ENCODE measurements around the gene PBLD. TPM values are rescaled to one million over a fixed set of nuclear protein-coding genes. Genes with fewer than 3 reads are reported as not detected.

Gene PBLD
- total and polyA plus RNA-seq, 9 of the 15 experiments (the other 6 are each of a cell fraction or from before 2014, with no cell fraction given) = 1.2 to 4.3 (median 2.5) TPM

- ChIA-PET POLR2A (interaction anchor here (0.9 kb wide), 1 partner anchor 474 kb away, joined by 3 read pairs; no protein-coding TSS in a partner anchor), CTCF (ENCODE audit: low intra/inter-chr PET ratio) (no interaction called here)
- Histone ChIP-seq H4K20me1 (replicated peaks; ENCODE audit: control insufficient read depth, insufficient read depth, low read length) (no peaks in the 10 kb centered on the region), H3K4me2 (ENCODE audit: insufficient read depth, low read length) (no peak overlapping the region), H2AFZ (ENCODE audit: low read depth, low read length) (no peak overlapping the region), H3K36me3 (ENCODE audit: control insufficient read depth, insufficient read depth, low read length) (peaks cover 30% of the 10 kb centered on the region; the same call in 2 of the 3 replicates), H3K27me3 (ENCODE audit: control insufficient read depth in 2 of 2, insufficient read depth in 2 of 2, low read length in 2 of 2) (no peaks in the 10 kb centered on the region), H3K9me3 (replicated peaks; ENCODE audit: control insufficient read depth, insufficient read depth, low read depth, low read length) (no peaks in the 10 kb centered on the region), H3K4me3 (no peak overlapping the region), H3K79me2 (ENCODE audit: control insufficient read depth, insufficient read depth, low read length) (no peaks in the 10 kb centered on the region), H3K9ac (ENCODE audit: insufficient read depth in 1 of 2, low read depth in 2 of 2, low read length in 2 of 2) (no peak overlapping the region), H3K27ac (ENCODE audit: extremely low read depth, low read depth, low read length) (no peak overlapping the region), H3K9me1 (ENCODE audit: control insufficient read depth, insufficient read depth, low read length) (no peaks in the 10 kb centered on the region), H3K4me1 (replicated peaks in 1 of 2; ENCODE audit: control insufficient read depth in 2 of 2, insufficient read depth in 2 of 2, low read length in 2 of 2) (no peaks in the 10 kb centered on the region)
- in situ Hi-C loops (cut with MboI) (no loop called here), intact Hi-C loops (cut with micrococcal nuclease) (no loop called here)
- no TSS peak for BruUV-seq (replicated peaks)
- TF ChIP-seq MLX (CRISPR knock-in tag; conservative IDR thresholded peaks at IDR 0.05) = no peak
- TF ChIP-seq CUX1 (CRISPR knock-in tag; IDR thresholded peaks at IDR 0.05) = no peak
- TF ChIP-seq CSDE1 (IDR thresholded peaks at IDR 0.05) = no peak
- TF ChIP-seq TFAM (CRISPR knock-in tag; conservative IDR thresholded peaks at IDR 0.05) = no peak
- no peak for TF ChIP-seq MAX (CRISPR knock-in tag; IDR thresholded peaks at IDR 0.05)
- no peak for TF ChIP-seq ZNF436 (CRISPR knock-in tag; IDR thresholded peaks at IDR 0.05)
- no peak for TF ChIP-seq NFATC3 (IDR thresholded peaks at IDR 0.05)
- no peak for TF ChIP-seq ZNF134 (CRISPR knock-in tag; conservative IDR thresholded peaks at IDR 0.05)
- no peak for TF ChIP-seq RAD21 (CRISPR knock-in tag; conservative IDR thresholded peaks at IDR 0.05 in 1 of 2, IDR thresholded peaks at IDR 0.05 in 1 of 2)
- TF ChIP-seq RB1 (IDR thresholded peaks at IDR 0.05; ENCODE audit: low read depth) = no peak
- no peak for TF ChIP-seq ZNF124 (CRISPR knock-in tag; IDR thresholded peaks at IDR 0.05)
- TF ChIP-seq ZNF212 (CRISPR knock-in tag; IDR thresholded peaks at IDR 0.05) = no peak
- no peak for TF ChIP-seq ZFX (CRISPR knock-in tag; IDR thresholded peaks at IDR 0.05)
- no peak for TF ChIP-seq ZNF778 (CRISPR knock-in tag; IDR thresholded peaks at IDR 0.05)
- TF ChIP-seq GATA2 (CRISPR knock-in tag; IDR thresholded peaks at IDR 0.05) = no peak
- ATAC-seq = no peak
- WGBS (ENCODE audit: insufficient coverage, low coverage, missing lambda C conversion rate) = 95% methylated on average over 5 of the region's 5 CpGs
- no peak for DNase-seq (ENCODE audit: extremely low read depth in 1 of 4, low spot score in 3 of 4)
- FAIRE-seq = no peak
Observed at GRCh38 chr10:68366600-68366999, 33.9 kb upstream of the PBLD start.
